ENCODE measurements around the gene DOC2B.
"Not testable (repeated sequence)": the region's sequence is repeated elsewhere in the genome, so short reads cannot be mapped to it uniquely, and the experiment has no call there.

DOC2B gene

DNA sequence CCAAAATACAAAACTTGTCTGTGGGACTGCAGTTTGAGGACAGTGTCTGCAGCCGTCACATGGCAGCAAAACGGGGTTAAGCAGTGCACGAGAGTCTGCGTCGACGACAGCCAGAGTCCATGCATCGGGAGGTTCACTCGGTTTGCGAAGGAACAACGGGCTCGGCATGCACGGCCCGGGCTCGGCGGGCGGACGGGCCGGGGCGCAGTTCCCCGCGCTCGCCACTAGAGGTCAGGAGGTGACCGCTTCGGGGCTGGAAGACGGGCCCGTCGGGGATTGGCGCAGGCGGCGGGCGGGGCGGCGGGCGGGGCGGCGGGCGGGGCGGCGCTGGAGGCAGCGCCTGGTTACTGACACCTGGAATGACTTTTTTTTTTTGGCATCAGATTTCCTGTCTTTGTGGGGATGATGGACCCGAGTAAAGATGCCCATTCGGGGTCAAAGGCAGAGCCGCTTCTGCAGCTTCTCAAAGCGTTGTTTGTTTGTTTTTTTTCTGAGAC, 37.6 kb downstream of the DOC2B start:
- peak; percentile 74 to 89 (median 88) for DNase-seq

DNA sequence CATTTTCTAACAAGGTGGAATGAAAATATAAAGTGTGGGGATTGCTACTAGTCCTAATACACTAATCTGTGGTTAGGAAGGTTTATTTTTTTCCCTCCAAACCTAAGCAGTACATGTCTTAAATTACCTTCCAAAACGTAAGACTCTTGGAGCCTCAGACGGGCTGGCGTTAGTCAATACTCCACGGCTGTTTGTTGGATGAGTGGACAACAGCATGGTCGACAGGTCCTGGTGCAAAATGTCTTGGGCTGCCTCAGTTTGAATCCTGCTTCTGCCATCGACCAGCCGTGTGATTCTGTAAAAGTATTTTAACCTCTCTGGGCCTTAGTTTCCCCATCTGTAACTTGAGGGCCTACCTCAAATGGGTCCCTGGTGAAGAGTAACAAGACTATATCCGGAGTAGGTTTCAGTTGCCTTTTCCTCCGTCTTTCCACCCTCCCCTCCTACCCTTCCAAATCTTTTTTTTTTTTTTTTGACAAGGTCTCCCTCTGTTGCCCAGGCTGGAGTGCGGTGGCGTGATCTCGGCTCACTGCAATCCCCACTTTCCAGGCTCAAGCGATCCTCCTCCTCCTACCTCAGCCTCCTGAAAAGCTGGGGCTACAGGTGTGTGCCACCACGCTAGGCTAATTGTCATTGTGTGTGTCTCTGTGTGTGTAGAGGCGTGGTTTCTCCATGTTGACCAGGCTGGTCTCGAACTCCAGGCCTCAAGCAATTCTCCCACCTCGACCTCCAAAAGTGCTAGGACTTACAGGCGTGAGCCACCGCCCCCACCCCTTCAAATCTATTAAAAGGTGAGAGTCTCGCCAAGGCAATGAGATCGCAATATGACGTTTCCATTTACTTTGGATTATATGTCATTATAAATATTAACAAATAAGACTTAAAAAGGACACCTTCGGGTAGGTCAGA, 38.3 kb downstream of the DOC2B start:
- no peak for DNase-seq

DNA sequence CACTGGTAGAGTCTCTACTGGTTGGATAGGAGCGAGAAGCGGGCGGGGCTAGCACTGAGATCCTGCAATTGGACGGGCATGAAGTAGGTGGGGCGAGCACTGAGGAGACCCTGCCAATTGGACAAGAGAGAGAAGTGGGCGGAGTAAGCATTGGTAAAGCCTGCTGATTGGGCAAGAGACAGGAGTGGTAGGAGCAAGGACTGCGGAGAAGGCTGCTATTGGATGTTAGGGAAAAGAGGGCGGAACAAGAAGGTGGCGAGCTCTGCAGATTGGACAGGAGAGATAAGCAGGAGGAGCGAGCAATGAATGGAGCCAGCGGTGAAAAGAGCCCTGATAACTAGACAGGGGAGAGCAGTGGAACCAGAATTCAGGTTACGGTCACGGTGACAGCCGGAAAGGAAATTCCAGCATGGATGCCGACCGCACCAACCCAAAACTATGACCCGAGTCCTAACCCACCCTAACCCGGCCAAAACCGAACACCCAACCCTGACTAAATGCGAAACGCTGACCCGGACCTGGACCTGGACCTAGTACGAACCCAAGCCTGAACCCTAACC, 39.3 kb downstream of the DOC2B start:
- peak in 2 of 4 experiments; percentile 11 to 20 for DNase-seq

DNA sequence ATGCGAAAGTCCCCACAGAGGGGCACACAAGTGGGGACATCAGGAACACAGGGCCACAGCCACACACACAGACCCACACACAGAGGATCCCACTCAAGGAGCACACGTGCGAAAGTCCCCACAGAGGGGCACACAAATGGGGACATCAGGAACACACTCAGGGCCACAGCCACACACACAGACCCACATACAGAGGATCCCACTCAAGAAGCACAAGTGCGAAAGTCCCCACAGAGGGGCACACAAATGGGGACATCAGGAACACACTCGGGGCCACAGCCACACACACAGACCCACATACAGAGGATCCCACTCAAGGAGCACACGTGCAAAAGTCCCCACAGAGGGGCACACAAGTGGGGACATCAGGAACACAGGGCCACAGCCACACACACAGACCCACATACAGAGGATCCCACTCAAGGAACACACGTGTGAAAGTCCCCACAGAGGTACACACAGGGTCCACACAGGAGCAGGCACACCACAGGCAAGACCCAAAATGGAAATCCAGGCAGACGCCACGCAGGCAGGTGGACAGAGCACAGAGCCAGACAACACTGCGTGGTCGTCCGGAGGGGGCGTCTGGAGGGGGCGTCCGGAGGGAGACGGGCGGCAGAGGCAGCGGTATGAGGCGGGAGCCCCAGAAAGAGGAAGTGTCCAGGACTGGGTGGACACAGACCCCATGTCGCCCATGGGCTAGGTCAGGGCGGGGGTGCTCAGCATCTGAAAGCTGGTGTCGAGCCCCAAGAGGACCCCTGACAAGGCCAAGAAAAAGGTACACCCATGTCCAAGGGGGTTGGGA, 41.8 kb downstream of the DOC2B start:
- DNase-seq, result not testable (repeated sequence)

DNA sequence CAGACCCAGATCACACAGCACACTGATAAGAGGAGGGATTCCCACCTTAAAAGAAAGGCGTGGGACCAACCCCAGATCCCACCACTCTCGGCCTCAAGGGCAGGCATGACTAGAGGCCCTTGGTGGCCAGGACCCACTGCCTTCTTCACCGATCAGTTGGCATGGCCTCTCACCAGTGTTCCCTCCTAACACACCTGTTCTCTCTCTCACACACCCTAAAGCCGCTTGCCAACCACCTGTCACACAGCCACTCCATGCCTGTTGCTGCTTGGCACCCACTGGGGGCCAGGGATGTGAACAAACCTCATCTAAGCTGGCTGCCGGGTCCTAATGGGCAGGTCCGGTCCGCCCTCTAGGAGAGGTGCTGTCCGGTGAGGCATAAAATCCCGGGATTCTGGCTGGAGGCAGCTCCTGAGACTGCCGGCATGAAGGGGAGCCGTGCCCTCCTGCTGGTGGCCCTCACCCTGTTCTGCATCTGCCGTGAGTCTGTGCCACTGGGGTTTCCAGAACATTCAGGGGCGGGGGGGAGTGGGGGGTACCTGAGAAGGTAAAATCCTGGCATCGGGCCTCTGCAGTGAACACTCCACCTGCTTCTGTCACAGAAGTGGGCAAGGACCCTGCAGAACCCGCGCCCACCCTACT, 44.2 kb downstream of the DOC2B start, which contains the start of gene SCGB1C2:
SCGB1C2 (plus strand) TSS at position 404 of the 642 bp plus-strand sequence; CDS start at position 426, 22 bp downstream.
- DNase-seq, result not testable (repeated sequence)

DNA sequence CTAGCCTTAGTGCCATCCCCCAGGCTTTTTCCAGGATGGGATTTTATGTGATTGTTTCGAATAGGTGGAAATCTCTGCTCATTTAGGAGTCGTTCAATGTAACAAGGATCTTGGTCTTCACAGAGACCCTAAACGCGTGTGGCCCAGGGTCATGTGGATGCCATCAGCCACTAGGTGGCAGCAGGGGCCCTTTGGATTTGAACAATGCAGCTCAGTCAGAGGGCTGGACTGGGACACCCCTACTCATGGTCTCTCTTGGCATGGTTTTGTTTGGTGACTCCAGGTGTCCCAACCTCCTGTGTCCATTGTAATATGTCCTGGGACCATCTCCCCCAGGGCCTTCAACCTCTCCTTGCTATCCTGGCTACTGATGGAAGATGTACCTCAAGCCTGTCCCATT, 44.9 kb downstream of the DOC2B start:
- DNase-seq, result not testable (repeated sequence)

DNA sequence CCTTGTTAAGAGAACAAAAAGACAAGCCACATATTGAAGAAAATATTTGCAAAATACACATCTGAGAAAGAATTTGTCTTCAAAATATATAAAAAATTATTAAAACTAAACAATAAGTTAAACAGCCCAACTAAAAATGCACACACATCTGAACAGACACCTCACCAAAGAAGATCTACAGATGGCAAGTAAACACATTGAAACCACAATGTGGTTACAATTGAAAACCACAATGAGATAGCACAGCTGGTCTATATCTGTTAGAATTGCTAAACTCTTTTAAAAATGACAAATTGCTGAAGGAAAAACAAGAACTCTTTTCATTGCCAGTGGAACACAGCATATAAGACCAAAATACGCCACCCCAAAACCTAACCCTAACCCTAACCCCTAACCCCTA, 45.6 kb downstream of the DOC2B start:
- not testable (repeated sequence) for DNase-seq

DNA sequence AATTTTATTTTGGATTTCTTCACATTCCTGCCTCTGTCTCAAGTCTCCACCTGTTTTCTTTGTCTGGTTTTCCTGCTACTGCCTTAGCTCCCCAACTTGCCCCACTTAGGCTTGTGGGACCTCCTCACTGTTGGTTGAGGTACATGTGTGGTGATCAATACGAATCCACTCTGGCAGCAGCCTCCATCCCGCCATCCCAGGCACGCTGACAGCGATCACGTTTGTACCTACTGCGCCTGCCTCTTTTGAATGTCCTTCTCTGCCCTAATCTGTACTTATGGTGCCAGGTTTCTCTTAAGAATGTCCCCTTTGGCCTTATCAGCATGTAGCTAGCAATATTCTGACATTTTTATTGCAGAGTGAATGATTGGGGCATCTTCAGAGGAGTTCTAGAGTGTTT, 46.4 kb downstream of the DOC2B start:
- not testable (repeated sequence) for DNase-seq

DNA sequence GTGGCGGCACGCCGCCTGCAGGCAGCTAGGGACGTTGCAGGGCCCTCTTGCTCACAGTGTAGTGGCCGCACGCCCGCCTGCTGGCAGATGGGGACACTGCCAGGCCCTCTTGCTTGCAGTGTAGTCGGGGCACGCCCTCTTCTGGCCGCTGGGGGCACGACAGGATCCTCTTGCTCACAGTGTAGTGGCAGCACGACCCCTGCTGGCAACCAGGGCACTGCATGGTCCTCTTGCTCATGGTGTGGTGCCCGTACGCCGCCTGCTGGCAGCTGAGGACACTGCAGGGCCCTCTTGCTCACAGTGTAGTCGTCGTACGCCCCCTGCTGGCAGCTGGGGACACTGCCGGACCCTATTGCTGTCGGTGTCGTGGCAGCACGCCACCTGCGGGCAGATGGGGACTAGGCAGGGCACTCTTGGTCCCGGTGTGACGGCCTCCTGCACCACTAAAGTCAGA, 47.1 kb downstream of the DOC2B start:
- not testable (repeated sequence) for DNase-seq

DNA sequence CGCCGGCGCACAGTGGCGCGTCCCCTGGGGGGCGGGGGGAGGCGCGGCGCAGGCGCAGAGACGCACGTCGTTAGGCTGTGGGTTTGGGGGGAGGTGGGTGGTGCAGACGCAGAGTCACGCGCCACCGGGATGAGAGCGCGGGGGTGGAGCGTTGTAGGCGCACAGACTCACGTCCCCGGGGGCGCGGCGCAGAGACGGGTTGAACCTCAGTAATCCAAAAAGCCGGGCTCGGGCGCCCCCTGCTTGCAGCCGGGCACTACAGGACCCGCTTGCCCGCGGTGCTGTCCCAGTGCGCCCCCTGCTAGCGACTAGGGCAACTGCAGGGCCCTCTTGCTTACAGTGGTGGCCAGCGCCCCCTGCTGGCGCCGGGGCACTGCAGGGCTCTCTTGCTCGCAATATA, 47.5 kb downstream of the DOC2B start:
- DNase-seq, result not testable (repeated sequence)

DNA sequence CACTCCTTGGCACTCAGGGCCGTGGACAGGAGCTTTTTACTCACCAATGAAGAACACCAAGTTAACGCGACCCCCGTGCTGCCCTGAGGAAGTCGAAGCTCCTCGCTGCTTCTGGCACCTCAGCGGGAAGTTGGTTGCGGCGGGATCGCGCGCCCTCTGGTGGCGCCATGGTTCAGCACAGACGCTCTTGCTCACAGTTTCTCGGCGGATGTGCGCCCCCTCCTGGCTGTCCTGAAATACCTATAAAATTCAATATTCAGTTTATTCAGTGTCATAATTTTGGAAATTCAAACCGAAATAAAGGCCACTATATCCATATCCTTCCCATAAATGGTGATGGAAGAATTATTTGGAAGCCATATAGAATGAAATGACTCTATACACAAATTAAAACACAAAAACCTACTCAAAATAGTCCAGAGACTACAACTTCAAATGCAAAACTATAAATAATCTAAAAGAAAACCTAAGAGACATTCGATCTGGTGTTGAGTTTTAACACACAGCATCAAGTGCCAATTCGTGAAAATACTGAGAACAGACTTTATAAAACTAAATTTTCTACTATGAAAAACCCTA, 63.0 kb downstream of the DOC2B start:
- DNase-seq, result peak in 1 of 4 experiments; percentile 80

DNA sequence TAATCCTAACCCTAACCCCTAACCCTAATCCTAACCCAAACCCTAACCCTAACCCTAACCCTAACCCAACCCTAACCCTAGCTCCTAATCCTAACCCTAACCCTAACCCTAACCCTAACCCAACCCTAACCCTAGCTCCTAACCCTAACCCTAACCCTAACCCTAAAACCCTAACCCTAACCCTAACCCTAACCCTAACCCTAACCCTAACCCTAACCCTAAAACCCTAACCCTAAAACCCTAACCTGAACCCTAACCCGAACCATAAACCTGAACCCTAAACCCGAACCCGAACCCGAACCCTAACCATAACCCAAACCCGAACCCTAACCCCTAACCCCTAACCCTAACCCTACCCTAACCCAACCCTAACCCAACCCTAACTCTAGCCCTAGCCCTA, 68.3 kb downstream of the DOC2B start:
- peak; percentile 0 to 45 (median 0) for DNase-seq

Measured in suppressor macrophage (primary cell).